ENCODE data around the gene CD247.

CD247 gene

GRCh38 chr1:167487614-167488013 is 30.7 kb downstream of the CD247 start:
- no peak for FAIRE-seq

- no peak for FAIRE-seq
These were observed 32.1 kb downstream of the CD247 start for GRCh38 chr1:167486090-167486824.

GRCh38 chr1:167484726-167485502 is 33.4 kb downstream of the CD247 start:
- FAIRE-seq, result no peak

- FAIRE-seq, result no peak
These were observed 34.5 kb downstream of the CD247 start for GRCh38 chr1:167483790-167484189.

GRCh38 chr1:167482184-167482583 is 36.1 kb downstream of the CD247 start:
- FAIRE-seq, result no peak

- no peak for FAIRE-seq
These were observed 38.9 kb downstream of the CD247 start for GRCh38 chr1:167479331-167479979.

GRCh38 chr1:167477986-167478385 is 40.3 kb downstream of the CD247 start:
- no peak for FAIRE-seq

- no peak for FAIRE-seq
These were observed 42.3 kb downstream of the CD247 start for GRCh38 chr1:167476061-167476460.

GRCh38 chr1:167474191-167474641 is 44.1 kb downstream of the CD247 start:
- FAIRE-seq, result no peak

GRCh38 chr1:167473761-167474160 is 44.6 kb downstream of the CD247 start:
- no peak for FAIRE-seq

GRCh38 chr1:167472752-167473521 is 45.4 kb downstream of the CD247 start:
- FAIRE-seq, result no peak

GRCh38 chr1:167471568-167471967 is 46.8 kb downstream of the CD247 start:
- FAIRE-seq, result no peak

- no peak for FAIRE-seq
These were observed 48.9 kb downstream of the CD247 start for GRCh38 chr1:167469280-167469965.

- no peak for FAIRE-seq
These were observed 50.6 kb downstream of the CD247 start for GRCh38 chr1:167467752-167468151.

- FAIRE-seq, result no peak
These were observed 51.1 kb downstream of the CD247 start for GRCh38 chr1:167467126-167467710.

GRCh38 chr1:167465743-167466142 is 52.6 kb downstream of the CD247 start:
- no peak for FAIRE-seq

GRCh38 chr1:167465018-167465417 is 53.3 kb downstream of the CD247 start:
- no peak for FAIRE-seq

GRCh38 chr1:167463875-167464575 is 54.3 kb downstream of the CD247 start:
- no peak for FAIRE-seq

- FAIRE-seq, result no peak
These were observed 55.2 kb downstream of the CD247 start for GRCh38 chr1:167463080-167463479.

GRCh38 chr1:167462341-167462740 is 56.0 kb downstream of the CD247 start:
- no peak for FAIRE-seq

GRCh38 chr1:167460836-167461235 is 57.5 kb downstream of the CD247 start:
- FAIRE-seq, result no peak

All from islet of Langerhans (tissue), 1 donor.